Mesothelial cell of epicardium (in vitro differentiated cells): ENCODE results near the gene SLC38A6. TPM values are rescaled to one million over a fixed set of nuclear protein-coding genes. Genes with fewer than 3 reads are reported as not detected.

Source experiments
- DNase-seq, 2 experiments: peaks; one replicate each; pipeline ENCODE4 v3.0.0; 2021; ENCODE audit warnings: low spot score in 2 of 2; ENCODE audit not compliant: unreplicated experiment in 2 of 2
- H3K27ac Mint-ChIP-seq: 2 replicates; pipeline ENCODE4 v1.8.0; 2021; ENCODE audit warnings: mixed read lengths
- H3K27me3 Mint-ChIP-seq: 2 replicates; pipeline ENCODE4 v1.8.0; 2021; ENCODE audit warnings: low read depth, mixed read lengths
- H3K36me3 Mint-ChIP-seq: 2 replicates; pipeline ENCODE4 v1.8.0; 2021; ENCODE audit warnings: mixed read lengths
- H3K4me1 Mint-ChIP-seq: 2 replicates; pipeline ENCODE4 v1.8.0; 2021; ENCODE audit warnings: mixed read lengths
- H3K4me3 Mint-ChIP-seq: 2 replicates; pipeline ENCODE4 v1.8.0; 2021; ENCODE audit warnings: mild to moderate bottlenecking, moderate library complexity, mixed read lengths
- H3K9me3 Mint-ChIP-seq: 2 replicates; pipeline ENCODE4 v1.8.0; 2021; ENCODE audit warnings: mixed read lengths
- total RNA-seq: library from RNA; stranded (reverse); gene quantifications from 3 replicates; pipeline ENCODE4 v1.2.1, GENCODE V29; 2021
- TF ChIP-seq, protein P1 (sequence below): fragments of 200-600 bp; sonication (generic); IDR thresholded peaks from one replicate; pipeline ENCODE4 v1.5.0; 2021; ENCODE audit warnings: antibody characterized with exemption; ENCODE audit not compliant: unreplicated experiment

Gene SLC38A6
- total RNA-seq, 1 donor from 2014 or later: 17.1 TPM

DNA sequence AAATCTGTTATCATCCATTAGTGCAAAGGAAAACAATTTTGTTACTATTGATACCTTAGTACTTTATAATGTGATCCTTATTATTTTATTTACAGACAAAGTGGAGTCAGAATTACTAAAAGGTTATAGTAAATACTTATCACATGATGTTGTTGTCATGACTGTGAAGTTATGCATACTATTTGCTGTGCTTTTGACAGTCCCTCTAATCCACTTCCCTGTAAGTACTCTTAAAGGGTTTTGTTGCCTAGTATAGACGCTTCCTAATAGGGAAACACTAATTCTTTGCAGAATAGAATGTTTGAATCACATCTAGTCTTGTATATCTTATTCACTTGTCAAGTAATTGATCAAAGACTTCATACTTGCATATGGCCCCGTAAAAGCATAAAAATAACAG is 69.4 kb downstream of the SLC38A6 start:
- no peak overlapping the region for H3K27ac Mint-ChIP-seq
- no peak overlapping the region for H3K4me3 Mint-ChIP-seq
- H3K36me3 Mint-ChIP-seq: peaks cover 18% of the 10 kb centered on the region
- DNase-seq: no peak
- TF ChIP-seq, protein P1, sequence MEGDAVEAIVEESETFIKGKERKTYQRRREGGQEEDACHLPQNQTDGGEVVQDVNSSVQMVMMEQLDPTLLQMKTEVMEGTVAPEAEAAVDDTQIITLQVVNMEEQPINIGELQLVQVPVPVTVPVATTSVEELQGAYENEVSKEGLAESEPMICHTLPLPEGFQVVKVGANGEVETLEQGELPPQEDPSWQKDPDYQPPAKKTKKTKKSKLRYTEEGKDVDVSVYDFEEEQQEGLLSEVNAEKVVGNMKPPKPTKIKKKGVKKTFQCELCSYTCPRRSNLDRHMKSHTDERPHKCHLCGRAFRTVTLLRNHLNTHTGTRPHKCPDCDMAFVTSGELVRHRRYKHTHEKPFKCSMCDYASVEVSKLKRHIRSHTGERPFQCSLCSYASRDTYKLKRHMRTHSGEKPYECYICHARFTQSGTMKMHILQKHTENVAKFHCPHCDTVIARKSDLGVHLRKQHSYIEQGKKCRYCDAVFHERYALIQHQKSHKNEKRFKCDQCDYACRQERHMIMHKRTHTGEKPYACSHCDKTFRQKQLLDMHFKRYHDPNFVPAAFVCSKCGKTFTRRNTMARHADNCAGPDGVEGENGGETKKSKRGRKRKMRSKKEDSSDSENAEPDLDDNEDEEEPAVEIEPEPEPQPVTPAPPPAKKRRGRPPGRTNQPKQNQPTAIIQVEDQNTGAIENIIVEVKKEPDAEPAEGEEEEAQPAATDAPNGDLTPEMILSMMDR: no peak
- H3K4me1 Mint-ChIP-seq: peaks cover 7% of the 10 kb centered on the region
- H3K27me3 Mint-ChIP-seq: no peaks in the 10 kb centered on the region
- H3K9me3 Mint-ChIP-seq: peaks cover 19% of the 10 kb centered on the region

GRCh38 chr14:61051051-61051450 is 70.0 kb downstream of the SLC38A6 start:
- Mint-ChIP-seq H3K36me3 (peaks cover 18% of the 10 kb centered on the region), H3K27me3 (no peaks in the 10 kb centered on the region), H3K4me3 (no peak overlapping the region), H3K27ac (no peak overlapping the region), H3K9me3 (peaks cover 19% of the 10 kb centered on the region), H3K4me1 (peaks cover 7% of the 10 kb centered on the region)
- no peak for DNase-seq
- TF ChIP-seq, protein P1: no peak

GRCh38 chr14:61051621-61052020 is 70.6 kb downstream of the SLC38A6 start:
- H3K36me3 Mint-ChIP-seq: peaks cover 18% of the 10 kb centered on the region
- peaks cover 7% of the 10 kb centered on the region for H3K4me1 Mint-ChIP-seq
- no peak overlapping the region for H3K27ac Mint-ChIP-seq
- H3K9me3 Mint-ChIP-seq: peaks cover 19% of the 10 kb centered on the region
- DNase-seq: no peak
- TF ChIP-seq, protein P1: no peak
- no peaks in the 10 kb centered on the region for H3K27me3 Mint-ChIP-seq
- H3K4me3 Mint-ChIP-seq: no peak overlapping the region

- TF ChIP-seq, protein P1: no peak
- Mint-ChIP-seq H3K9me3 (peaks cover 8% of the 10 kb centered on the region), H3K27ac (no peak overlapping the region), H3K4me1 (no peaks in the 10 kb centered on the region), H3K4me3 (no peak overlapping the region), H3K27me3 (no peaks in the 10 kb centered on the region), H3K36me3 (peaks cover 10% of the 10 kb centered on the region)
- no peak for DNase-seq
These were observed 82.4 kb downstream of the SLC38A6 start for GRCh38 chr14:61063461-61063860.

- DNase-seq: no peak
- TF ChIP-seq, protein P1: no peak
- peaks cover 8% of the 10 kb centered on the region for H3K9me3 Mint-ChIP-seq
- H3K27me3 Mint-ChIP-seq: no peaks in the 10 kb centered on the region
- no peak overlapping the region for H3K4me3 Mint-ChIP-seq
- no peak overlapping the region for H3K27ac Mint-ChIP-seq
- H3K4me1 Mint-ChIP-seq: no peaks in the 10 kb centered on the region
- H3K36me3 Mint-ChIP-seq: peaks cover 10% of the 10 kb centered on the region
These were observed 83.2 kb downstream of the SLC38A6 start for GRCh38 chr14:61064210-61064609.

- Mint-ChIP-seq H3K27ac (no peak overlapping the region), H3K9me3 (peaks cover 8% of the 10 kb centered on the region)
These were observed 83.8 kb downstream of the SLC38A6 start for GRCh38 chr14:61064856-61065255.

More at GRCh38 chr14:61064856-61065255, 83.8 kb downstream of the SLC38A6 start:
- H3K27me3 Mint-ChIP-seq: no peaks in the 10 kb centered on the region
- TF ChIP-seq, protein P1: no peak
- no peak for DNase-seq
- no peaks in the 10 kb centered on the region for H3K4me1 Mint-ChIP-seq
- H3K4me3 Mint-ChIP-seq: no peak overlapping the region
- peaks cover 10% of the 10 kb centered on the region for H3K36me3 Mint-ChIP-seq
